ENCODE measurements around the gene RBL2. TPM values are rescaled to one million over a fixed set of nuclear protein-coding genes. Genes with fewer than 3 reads are reported as not detected.

RBL2 gene
- total and polyA plus RNA-seq, 2 of the 13 experiments (the other 11 are each of a cell fraction or from before 2014, with no cell fraction given): 41.2 to 60.9 TPM

GRCh38 chr16:53511403-53512280 is 77.4 kb downstream of the RBL2 start (continued):
- TF ChIP-seq CSRNP1 (CRISPR knock-in tag; IDR thresholded peaks at IDR 0.05): peak; percentile 33; the same call in 1 of the 2 replicates
- TF ChIP-seq KAT8 (CRISPR knock-in tag; IDR thresholded peaks at IDR 0.05): peak; percentile 56; the same call in 1 of the 2 replicates
- TF ChIP-seq MIXL1 (CRISPR knock-in tag; IDR thresholded peaks at IDR 0.05): peak; percentile 66; the same call in 1 of the 2 replicates
- no peak for TF ChIP-seq NR0B2 (CRISPR knock-in tag; IDR thresholded peaks at IDR 0.05)
- no peak for TF ChIP-seq ZNF558 (CRISPR knock-in tag; IDR thresholded peaks at IDR 0.05; ENCODE audit: borderline replicate concordance)
- peak; percentile 81; the same call in 1 of the 2 replicates for TF ChIP-seq NFIC (IDR thresholded peaks at IDR 0.05; ENCODE audit: low read length)
- TF ChIP-seq ADNP (CRISPR knock-in tag; IDR thresholded peaks at IDR 0.05): 0 out of 2 replicates have a peak, but pooled peaks have one; percentile 82
- TF ChIP-seq PHF20 (CRISPR knock-in tag; IDR thresholded peaks at IDR 0.05): peak; percentile 42; the same call in 1 of the 2 replicates
- TF ChIP-seq MXD4 (CRISPR knock-in tag; IDR thresholded peaks at IDR 0.05): peak; percentile 76; the same call in 1 of the 2 replicates
- TF ChIP-seq PPARG (CRISPR knock-in tag; conservative IDR thresholded peaks at IDR 0.05): peak; percentile 67
- TF ChIP-seq GZF1 (CRISPR knock-in tag; IDR thresholded peaks at IDR 0.05): peak; percentile 49; the same call in 1 of the 2 replicates
- TF ChIP-seq ZNF570 (CRISPR knock-in tag; IDR thresholded peaks at IDR 0.05; ENCODE audit: borderline replicate concordance): no peak
- TF ChIP-seq ZNF792 (CRISPR knock-in tag; IDR thresholded peaks at IDR 0.05): 0 out of 2 replicates have a peak, but pooled peaks have one; percentile 39
- TF ChIP-seq ZNF576 (CRISPR knock-in tag; IDR thresholded peaks at IDR 0.05): peak; percentile 90; the same call in 1 of the 2 replicates
- TF ChIP-seq MAX (IDR thresholded peaks at IDR 0.05): peak; percentile 78
- no peak for TF ChIP-seq AKAP8 (CRISPR knock-in tag; IDR thresholded peaks at IDR 0.05)
- no peak; the same call in 1 of the 2 replicates for TF ChIP-seq ZBTB33 (CRISPR knock-in tag; IDR thresholded peaks at IDR 0.05)
- TF ChIP-seq ZNF10 (CRISPR knock-in tag; IDR thresholded peaks at IDR 0.05; ENCODE audit: borderline replicate concordance, low read depth): no peak

Measured in HepG2 (cell line).